ENCODE results near the gene UBE2C.
A peak's percentile ranks its signal among the peaks of the same experiment; 100 is the strongest.
"Not testable (repeated sequence)": the region's sequence is repeated elsewhere in the genome, so short reads cannot be mapped to it uniquely, and the experiment has no call there.

The UBE2C gene
- total RNA-seq: 0.30 to 0.87 reads per million in 2 experiments

DNA sequence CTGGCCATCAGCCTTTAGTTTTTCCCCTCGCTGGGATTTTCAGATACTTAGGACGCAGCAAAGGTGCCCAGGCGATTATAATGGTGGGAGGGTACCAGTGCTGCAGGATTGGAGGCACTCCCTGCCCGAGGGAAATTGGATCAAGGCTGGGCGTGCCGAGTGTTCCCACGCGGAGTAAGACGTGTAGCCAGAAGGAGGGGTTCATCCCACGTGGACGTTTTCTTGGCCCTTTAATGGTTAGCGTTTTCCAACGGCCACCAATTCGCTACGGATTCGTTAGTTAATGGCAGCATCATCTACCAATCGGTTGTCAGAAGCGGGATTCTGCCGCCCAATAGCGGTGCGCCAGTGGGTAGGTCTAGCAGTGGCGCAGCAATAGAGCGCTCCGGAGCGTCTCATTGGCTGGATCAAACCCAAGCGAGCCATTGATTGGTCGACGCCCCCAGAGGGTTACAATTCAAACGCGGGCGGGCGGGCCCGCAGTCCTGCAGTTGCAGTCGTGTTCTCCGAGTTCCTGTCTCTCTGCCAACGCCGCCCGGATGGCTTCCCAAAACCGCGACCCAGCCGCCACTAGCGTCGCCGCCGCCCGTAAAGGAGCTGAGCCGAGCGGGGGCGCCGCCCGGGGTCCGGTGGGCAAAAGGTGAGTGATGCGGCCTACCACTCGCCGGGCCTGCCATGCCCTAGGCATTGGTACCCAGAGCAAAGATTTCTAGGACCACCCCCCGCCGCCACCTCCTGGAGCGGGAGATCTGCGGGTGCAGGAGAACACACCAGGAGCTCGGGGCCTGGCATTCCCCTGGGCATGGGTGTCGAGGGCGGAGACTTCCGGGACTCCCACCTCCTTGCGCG is at the start of gene UBE2C:
UBE2C (plus strand) TSS at position 488 of the 849 bp plus-strand sequence; CDS start at position 540, 52 bp downstream.
- DNase-seq (ENCODE audit: low read depth): peak; percentile 91

DNA sequence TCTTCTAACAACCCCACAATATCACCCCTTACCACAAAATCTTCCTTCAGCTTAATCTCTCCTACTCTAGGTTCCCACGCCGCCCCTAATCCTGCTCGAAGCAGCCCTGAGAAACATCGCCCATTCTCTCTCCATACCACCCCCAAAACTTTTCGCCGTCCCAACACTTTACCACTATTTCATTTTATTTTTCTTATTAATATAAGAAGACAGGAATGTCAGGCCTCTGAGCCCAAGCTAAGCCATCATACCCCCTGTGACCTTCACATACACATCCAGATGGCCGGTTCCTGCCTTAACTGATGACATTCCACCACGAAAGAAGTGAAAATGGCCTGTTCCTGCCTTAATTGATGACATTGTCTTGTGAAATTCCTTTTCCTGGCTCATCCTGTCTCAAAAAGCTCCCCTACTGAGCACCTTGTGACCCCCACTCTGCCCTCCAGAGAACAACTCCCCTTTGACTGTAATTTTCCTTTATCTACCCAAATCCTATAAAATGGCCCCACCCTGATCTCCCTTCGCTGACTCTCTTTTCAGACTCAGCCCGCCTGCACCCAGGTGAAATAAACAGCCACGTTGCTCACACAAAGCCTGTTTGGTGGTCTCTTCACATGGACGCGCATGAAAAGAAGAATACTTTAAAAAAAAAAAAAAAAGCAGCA is 47.7 kb upstream of the UBE2C start:
- DNase-seq (ENCODE audit: low read depth): not testable (repeated sequence)

DNA sequence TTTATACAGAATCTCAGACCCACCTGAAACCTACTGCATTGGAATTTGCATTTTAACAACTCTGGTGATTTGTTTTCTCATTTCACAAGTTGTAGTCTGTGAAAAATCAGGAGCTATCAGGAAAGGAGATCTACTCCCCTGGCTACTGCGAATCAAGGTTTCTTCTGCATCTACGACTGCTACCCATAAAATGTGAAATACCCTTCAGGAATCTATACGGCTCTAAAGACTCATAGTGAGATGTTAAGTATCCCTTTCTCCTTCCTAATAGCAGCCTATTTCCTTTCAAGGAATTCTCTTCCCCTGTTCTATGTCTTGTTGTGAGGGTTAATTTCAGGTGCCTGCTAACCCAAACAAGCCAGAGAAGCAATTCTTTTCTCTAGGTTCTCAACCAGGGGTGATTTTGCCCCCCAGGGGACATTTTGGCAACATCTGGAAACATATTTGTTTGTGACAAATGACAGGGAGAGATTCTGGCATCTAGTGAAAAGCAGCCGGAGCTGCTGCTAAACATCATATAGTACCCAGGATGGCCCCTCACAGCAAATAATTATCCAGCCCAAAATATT is 47.1 kb upstream of the UBE2C start:
- DNase-seq (ENCODE audit: low read depth): no peak

- no peak for DNase-seq (ENCODE audit: low read depth)
These were observed 46.5 kb upstream of the UBE2C start for GRCh38 chr20:45765980-45766379.

DNA sequence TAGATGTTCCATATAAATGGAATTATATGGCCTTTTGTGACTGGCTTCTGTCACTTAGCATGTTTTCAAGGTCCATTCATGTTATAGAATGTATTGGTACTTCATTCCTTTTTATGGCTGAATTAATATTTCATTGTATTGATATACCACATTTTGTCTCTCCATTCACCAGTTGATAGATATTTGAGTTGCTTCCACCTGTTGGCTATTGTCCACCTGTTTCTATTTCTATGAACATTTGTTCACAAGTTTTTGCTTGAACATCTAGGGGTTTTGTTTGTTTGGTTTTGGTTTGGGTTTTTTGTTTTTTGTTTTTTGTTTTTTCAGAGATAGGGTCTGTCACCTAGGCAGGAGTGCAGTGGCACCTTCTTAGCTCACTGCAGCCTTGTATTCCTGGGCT is 44.0 kb upstream of the UBE2C start:
- DNase-seq (ENCODE audit: low read depth): no peak

DNA sequence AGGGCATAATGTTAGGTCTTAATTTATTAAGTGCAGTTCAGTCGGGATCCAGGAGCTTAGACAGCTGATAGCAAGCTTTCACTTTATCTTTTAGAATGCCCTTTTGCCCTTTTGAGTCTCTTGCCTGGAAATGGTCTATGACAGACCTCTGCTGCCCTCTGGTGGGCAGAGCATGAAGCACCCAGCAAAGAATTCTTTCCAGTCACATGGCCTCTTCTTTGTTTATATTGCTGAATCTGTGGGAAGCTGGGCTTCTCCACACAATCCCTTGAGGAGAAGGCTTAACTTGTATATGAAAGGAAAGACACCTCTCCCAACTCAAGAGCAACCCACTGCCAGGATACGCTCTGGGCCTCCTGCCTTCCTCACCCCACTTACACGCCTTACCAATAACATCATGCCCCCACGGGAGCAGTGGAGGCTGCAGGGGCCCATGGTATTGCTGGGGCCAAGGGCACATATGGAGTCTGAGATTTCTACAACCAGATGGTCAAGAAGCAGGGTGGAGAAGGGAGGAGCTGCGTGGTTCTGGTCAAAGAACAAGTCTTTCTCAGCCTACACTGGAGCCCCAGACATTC is 41.2 kb upstream of the UBE2C start:
- peak; percentile 71 for DNase-seq (ENCODE audit: low read depth)

DNA sequence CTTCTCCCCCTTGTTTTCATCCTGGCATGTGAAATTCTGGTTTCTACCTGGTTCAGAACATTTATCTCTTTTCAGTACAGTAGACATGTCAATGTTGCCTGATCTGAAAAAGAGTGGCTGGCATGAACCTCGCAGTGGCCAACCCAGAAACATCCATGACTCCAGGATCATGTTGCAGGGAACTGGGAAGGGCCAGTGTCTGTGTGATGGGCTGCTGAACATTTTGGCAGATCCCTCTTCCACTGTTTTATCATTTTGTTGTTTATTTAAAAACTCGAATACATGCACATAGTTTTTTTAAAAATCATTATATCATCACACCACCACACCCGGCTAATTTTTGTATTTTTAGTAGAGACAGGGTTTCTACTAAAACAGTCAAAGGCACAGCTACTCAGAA is 39.8 kb upstream of the UBE2C start:
- DNase-seq (ENCODE audit: low read depth): no peak

- DNase-seq (ENCODE audit: low read depth): no peak
These were observed 37.5 kb upstream of the UBE2C start for GRCh38 chr20:45774945-45775344.

GRCh38 chr20:45775411-45775810 is 37.0 kb upstream of the UBE2C start:
- DNase-seq (ENCODE audit: low read depth): no peak

DNA sequence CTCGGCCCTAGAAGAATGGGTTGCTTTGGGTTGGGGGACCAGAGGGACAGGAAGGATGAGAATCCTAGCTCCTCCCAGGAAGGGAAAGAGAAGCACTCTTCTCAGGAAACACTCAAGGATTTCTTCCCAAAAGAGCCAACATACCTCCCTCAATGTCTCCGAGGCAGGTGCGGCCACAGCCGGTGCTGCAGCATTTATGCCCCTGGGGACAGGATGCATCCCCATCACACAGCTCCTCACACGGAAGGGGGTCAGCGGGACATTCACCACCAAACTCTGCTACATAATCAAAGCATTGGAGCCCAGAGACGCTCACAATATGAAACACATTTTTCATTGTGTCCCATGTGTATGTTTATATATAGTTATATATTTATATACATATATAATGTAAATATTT is 35.5 kb upstream of the UBE2C start:
- no peak for DNase-seq (ENCODE audit: low read depth)

DNA sequence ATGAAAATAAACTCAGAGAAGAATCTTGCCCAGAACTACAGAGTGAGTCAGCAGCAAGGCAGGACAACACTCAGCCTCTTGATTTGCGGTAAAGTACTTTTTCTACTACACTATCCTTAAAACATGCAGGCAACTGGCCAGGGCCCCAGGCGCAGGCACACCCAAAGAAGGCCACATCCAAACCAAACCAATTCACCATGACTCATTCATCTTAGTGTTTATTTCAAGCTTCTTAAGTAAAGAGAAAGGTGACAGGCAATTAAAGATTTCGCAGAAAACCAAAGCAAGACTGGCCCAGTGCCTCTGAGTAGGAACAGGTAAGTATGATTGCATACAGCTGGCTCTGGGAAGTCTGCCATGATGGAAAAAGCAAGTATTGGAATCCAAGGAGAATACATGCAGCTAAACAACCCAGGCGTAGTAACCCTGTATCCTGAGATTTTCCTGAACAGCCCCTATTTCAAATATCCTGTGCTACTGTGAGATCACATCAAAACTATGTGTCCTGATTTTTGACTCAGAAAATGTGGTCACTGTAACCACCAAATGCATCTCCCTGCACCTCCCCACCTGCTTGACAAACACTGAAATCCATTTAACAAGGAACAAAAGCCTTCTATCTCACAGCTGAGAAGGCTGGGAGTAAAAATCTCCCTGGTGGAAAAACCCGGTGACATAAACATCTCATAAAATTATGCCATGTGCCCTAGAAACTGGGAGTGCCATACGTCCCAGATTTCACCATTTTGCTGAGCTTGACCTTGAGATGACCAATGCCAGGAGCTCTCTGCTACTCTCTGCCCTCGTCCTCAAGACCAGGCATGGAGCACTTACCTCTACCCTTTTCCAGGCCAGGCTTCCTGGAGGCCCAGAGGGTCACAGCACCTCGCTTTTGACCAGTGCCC is 33.2 kb upstream of the UBE2C start:
- DNase-seq (ENCODE audit: low read depth): no peak

- no peak for DNase-seq (ENCODE audit: low read depth)
These were observed 32.3 kb upstream of the UBE2C start for GRCh38 chr20:45780159-45780558.

DNA sequence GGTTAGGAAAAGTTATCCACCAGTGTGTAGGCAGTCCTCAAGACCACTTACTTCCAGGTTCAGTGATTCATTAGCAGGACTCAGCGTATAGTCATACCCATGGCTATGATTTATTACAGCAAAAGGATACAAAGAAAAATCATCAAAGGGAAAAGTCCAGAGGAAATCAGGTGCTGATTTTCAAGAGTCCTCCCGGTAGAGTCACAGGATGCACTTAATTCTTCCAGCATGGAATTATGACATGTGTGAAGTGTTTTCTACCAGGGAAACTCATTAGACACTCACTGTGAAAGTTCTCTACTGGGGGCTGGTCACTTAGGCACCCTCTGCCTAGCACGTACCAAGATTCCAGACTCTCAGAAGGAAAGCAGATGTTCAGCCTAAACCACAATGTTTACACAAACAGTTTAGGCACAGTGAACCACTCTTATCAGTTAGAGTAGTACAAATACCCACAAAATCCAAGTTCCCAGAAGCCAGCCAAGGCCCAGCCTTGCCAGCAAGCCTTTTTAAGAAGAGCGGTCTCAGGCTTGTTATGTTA is 31.0 kb upstream of the UBE2C start:
- DNase-seq (ENCODE audit: low read depth): no peak

- DNase-seq (ENCODE audit: low read depth): no peak
These were observed 29.6 kb upstream of the UBE2C start for GRCh38 chr20:45782890-45783289.

GRCh38 chr20:45783656-45784294 is 28.7 kb upstream of the UBE2C start:
- DNase-seq (ENCODE audit: low read depth): no peak

DNA sequence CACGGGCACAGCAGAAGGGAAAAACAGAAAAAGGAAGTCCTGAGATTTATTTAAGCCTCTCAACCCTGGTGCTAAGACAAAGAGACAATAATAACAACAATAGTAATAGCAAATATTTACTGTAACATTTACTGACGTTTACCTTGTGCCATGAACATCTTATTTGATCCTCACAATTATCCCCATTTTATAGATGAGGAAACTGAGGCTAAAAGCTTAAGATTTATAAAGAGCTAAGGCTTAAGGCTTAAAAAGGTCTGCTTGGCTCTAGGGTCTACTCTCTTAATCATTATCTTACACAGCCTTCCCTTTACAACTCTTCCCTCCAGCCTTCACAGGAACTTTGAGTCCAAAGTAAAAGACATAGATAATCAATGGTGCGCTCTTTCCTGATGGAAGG is 24.1 kb upstream of the UBE2C start:
- no peak for DNase-seq (ENCODE audit: low read depth)

DNA sequence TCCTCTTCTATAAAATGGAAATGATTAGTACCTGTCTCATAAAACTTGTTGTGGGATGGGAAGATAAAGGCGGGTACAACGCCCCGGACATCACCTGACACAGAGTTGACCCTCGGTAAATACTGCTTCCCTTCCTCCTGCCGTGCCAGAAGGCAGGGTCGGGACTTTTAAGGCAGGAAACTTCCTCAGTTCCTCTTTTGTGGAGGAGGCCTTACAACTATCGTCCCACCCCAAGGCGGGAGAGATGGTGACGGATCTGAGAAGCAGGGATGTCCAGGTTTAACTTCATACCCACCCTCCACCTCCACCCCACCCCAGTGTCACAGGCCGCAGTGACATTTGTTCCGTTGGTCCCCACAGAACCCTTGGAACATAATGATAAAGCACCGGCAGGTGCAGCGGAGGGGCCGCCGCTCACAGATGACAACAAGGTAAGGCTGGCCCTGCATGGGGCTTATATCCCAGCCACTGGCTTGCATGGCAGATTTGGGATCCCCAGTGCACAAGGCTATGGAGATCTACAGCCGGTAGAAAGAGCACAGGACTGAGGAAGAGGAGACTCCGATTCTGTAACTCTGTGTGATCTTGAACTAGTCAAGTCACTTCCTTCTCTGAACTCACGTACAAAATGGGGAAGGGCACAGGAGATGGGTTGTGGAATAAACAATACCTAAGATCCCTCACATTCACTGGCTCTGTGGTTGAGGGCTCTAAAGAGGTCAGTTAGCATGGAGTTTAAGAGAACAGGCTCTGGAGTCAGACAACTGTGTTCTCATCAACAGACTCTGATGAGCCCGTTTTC is 19.9 kb upstream of the UBE2C start:
- no peak for DNase-seq (ENCODE audit: low read depth)

DNA sequence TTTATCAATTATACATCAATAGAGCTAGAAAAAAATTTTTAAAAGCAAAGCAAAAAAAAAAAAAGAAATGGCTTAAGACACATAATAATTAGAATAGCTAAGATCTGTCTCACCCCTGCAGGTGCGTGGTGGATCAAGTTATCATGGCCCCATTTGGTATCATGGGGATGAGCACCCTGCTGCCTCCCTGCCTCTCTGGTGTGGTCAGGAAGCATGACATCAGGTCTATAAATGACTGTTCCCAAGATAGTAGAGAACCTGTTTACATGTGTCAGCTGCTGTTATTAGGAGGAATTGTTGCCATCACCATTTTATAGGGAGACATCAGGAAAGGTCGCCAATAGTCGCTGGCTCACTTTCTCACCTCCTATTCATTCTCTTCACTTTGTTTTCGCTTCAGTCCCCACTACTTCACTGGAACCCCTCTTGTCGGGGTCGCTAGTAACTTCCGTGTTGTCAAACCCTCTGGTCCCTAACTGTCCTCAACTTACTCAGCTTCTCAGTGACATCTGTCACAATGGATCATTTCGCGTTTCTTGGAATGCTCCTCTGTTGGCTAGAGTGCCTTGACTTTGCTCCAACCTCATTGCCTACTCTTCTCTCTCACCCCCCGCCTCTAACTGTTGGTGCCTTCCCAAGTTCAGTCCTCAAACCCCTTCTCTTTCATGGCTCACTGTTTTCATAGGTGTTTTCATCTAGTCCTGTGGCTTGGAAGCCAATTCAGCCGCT is 15.9 kb upstream of the UBE2C start:
- DNase-seq (ENCODE audit: low read depth): no peak

DNA sequence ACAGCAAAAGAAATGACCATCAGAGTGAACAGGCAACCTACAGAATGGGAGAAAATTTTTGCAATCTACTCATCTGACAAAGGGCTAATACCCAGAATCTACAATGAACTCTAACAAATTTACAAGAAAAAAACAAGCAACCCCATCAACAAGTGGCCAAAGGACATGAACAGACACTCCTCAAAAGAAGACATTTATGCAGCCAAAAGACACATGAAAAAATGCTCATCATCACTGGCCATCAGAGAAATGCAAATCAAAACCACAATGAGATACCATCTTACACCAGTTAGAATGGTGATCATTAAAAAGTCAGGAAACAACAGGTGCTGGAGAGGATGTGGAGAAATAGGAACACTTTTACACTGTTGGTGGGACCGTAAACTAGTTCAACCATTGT is 14.9 kb upstream of the UBE2C start:
- not testable (repeated sequence) for DNase-seq (ENCODE audit: low read depth)

Measured in T follicular helper cell (primary cell).